Measurements from ENCODE around the gene FAIM2.

The FAIM2 gene

GRCh38 chr12:49939307-49939706 is 35.6 kb upstream of the FAIM2 start:
- DNase-seq (ENCODE audit: low spot score): no peak

GRCh38 chr12:49937639-49938300 is 34.1 kb upstream of the FAIM2 start:
- no peak for DNase-seq (ENCODE audit: low spot score)

GRCh38 chr12:49936925-49937324 is 33.2 kb upstream of the FAIM2 start:
- no peak for DNase-seq (ENCODE audit: low spot score)

- DNase-seq (ENCODE audit: low spot score): no peak
Observed at GRCh38 chr12:49934505-49934904, 30.8 kb upstream of the FAIM2 start.

GRCh38 chr12:49933796-49934195 is 30.1 kb upstream of the FAIM2 start:
- DNase-seq (ENCODE audit: low spot score): no peak

GRCh38 chr12:49932533-49933130 is 28.9 kb upstream of the FAIM2 start:
- no peak for DNase-seq (ENCODE audit: low spot score)

GRCh38 chr12:49932023-49932422 is 28.3 kb upstream of the FAIM2 start:
- DNase-seq (ENCODE audit: low spot score): no peak

- peak; percentile 69 for DNase-seq (ENCODE audit: low spot score)
Observed at GRCh38 chr12:49930515-49931288, 27.0 kb upstream of the FAIM2 start.

- DNase-seq (ENCODE audit: low spot score): no peak
Observed at GRCh38 chr12:49929581-49929980, 25.9 kb upstream of the FAIM2 start.

- no peak for DNase-seq (ENCODE audit: low spot score)
Observed at GRCh38 chr12:49928471-49928870, 24.8 kb upstream of the FAIM2 start.

- DNase-seq (ENCODE audit: low spot score): no peak
Observed at GRCh38 chr12:49925433-49926204, 21.9 kb upstream of the FAIM2 start.

GRCh38 chr12:49924628-49925246 is 21.0 kb upstream of the FAIM2 start:
- DNase-seq (ENCODE audit: low spot score): no peak

GRCh38 chr12:49923880-49924556 is 20.3 kb upstream of the FAIM2 start:
- DNase-seq (ENCODE audit: low spot score): no peak

GRCh38 chr12:49923035-49923644 is 19.4 kb upstream of the FAIM2 start:
- no peak for DNase-seq (ENCODE audit: low spot score)

- DNase-seq (ENCODE audit: low spot score): no peak
Observed at GRCh38 chr12:49922349-49923034, 18.8 kb upstream of the FAIM2 start.

- DNase-seq (ENCODE audit: low spot score): no peak
Observed at GRCh38 chr12:49921936-49922335, 18.2 kb upstream of the FAIM2 start.

- no peak for DNase-seq (ENCODE audit: low spot score)
Observed at GRCh38 chr12:49921299-49921698, 17.6 kb upstream of the FAIM2 start.

GRCh38 chr12:49920915-49921286 is 17.2 kb upstream of the FAIM2 start:
- DNase-seq (ENCODE audit: low spot score): no peak

GRCh38 chr12:49920241-49920914 is 16.7 kb upstream of the FAIM2 start:
- DNase-seq (ENCODE audit: low spot score): peak; percentile 28

GRCh38 chr12:49917788-49918173 is 14.1 kb upstream of the FAIM2 start:
- no peak for DNase-seq (ENCODE audit: low spot score)
